Measurements from ENCODE around the gene KDF1.

DNA sequence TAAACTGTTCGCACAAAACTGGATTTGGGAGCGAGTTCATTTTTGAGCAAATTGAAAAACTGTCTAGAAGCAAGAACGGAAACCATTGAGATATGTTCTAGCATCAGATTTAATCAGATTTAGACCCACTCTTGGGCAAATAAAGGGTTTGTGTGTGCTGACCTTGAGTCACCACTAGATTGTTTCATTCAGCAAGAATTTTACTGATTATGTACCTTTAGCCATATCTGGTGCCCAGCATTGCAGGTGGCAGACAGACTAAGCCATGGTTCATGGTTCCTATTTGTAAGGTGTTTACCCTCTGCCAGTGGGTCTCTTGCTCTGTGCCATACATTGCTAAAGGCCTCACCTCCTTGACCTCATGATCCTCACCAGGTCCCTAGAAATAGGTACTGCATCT, 37.4 kb downstream of the KDF1 start:
- TF ChIP-seq GATA2 (IDR thresholded peaks at IDR 0.05; ENCODE audit: low read depth, low read length) (no peak), GATA3 (IDR thresholded peaks at IDR 0.05; ENCODE audit: low read depth, low read length) (no peak)

Measured in SH-SY5Y (cell line).